HepG2 (cell line): ENCODE results near the gene PDZRN4. TPM values are rescaled to one million over a fixed set of nuclear protein-coding genes. Genes with fewer than 3 reads are reported as not detected.

Experiments
- ATAC-seq: fragments of 200-7000 bp; cut with Tn5 transposase; 3 replicates; pipeline ENCODE4 v1.9.1; 2020; ENCODE audit warnings: mild to moderate bottlenecking, moderate library complexity
- BruUV-seq: library from RNA; stranded (reverse); fragments of 400-500 nt; replicated peaks from 2 replicates; lab custom pipeline; 2021; lab: Mats Ljungman, UMichigan
- CTCF ChIA-PET: fragments of 300-600 bp; formaldehyde crosslinking; extraction: SDS; loops from one replicate; lab custom pipeline; 2021; ENCODE audit warnings: low total read pairs, inconsistent platforms, low intra/inter-chr PET ratio; lab: Yijun Ruan, JAX
- POLR2A ChIA-PET: fragments of 350-600 bp; sonication (Branson Sonifier 250); formaldehyde crosslinking; loops from one replicate; lab custom pipeline; 2020; ENCODE audit warnings: antibody characterized with exemption, inconsistent platforms; lab: Yijun Ruan, JAX
- DNase-seq: peaks from one replicate; pipeline ENCODE4 v3.0.0-alpha.2; 2015; ENCODE audit warnings: low spot score
- FAIRE-seq: peaks from 3 replicates; lab custom pipeline; 2011; peaks lifted over from hg19 to GRCh38; lab: Jason Lieb, UNC
- H2AFZ ChIP-seq: one replicate; pipeline ENCODE4 v1.6.1; 2011; ENCODE audit warnings: low read length, inconsistent platforms
- H3K27ac ChIP-seq: fragments of 300-600 bp; 3 replicates; pipeline ENCODE4 v1.8.0; 2011; ENCODE audit warnings: mixed run types, mild to moderate bottlenecking, mixed read lengths, low read length, inconsistent platforms; ENCODE audit not compliant: insufficient read depth; ENCODE audit errors: extremely low read length
- H3K27me3 ChIP-seq, 2 experiments: fragments of 200-600 bp in 1 of 2; 2 replicates in 1 of 2; 3 replicates in 1 of 2; pipeline versions ENCODE4 v1.6.0 to v1.8.0; 2011; ENCODE audit warnings: low read length in 2 of 2, mild to moderate bottlenecking in 2 of 2, moderate library complexity in 2 of 2, inconsistent platforms in 1 of 2; ENCODE audit not compliant: insufficient read depth in 2 of 2, control insufficient read depth in 1 of 2
- H3K36me3 ChIP-seq, 2 experiments: fragments of 200-600 bp in 1 of 2; replicated peaks in 1 of 2; 2 replicates in 1 of 2; 3 replicates in 1 of 2; pipeline versions ENCODE4 v1.5.1 to v1.8.0; 2011; ENCODE audit warnings: low read length in 2 of 2, inconsistent platforms in 1 of 2; ENCODE audit not compliant: insufficient read depth in 2 of 2, control insufficient read depth in 1 of 2
- H3K4me1 ChIP-seq: 2 replicates; pipeline ENCODE4 v1.5.1; 2012; ENCODE audit warnings: low read length, inconsistent platforms; ENCODE audit not compliant: insufficient read depth
- H3K4me2 ChIP-seq: 2 replicates; pipeline ENCODE4 v1.6.0; 2011; ENCODE audit warnings: low read depth, low read length, inconsistent platforms
- H3K4me3 ChIP-seq, 3 experiments: fragments of 200-600 bp in 1 of 3; sonication (generic), shearing (Covaris generic) in 1 of 3; replicated peaks in 1 of 3; 2 replicates each; pipeline ENCODE4 v1.5.1; 2011 to 2016; ENCODE audit warnings: low read length in 3 of 3, inconsistent platforms in 2 of 3, low read depth in 2 of 3, mild to moderate bottlenecking in 2 of 3, control low read depth in 1 of 3, mixed read lengths in 1 of 3; ENCODE audit not compliant: insufficient read depth in 1 of 3
- H3K79me2 ChIP-seq: one replicate; pipeline ENCODE4 v1.6.1; 2011; ENCODE audit warnings: low read length, inconsistent platforms; ENCODE audit not compliant: insufficient read depth
- H3K9ac ChIP-seq: 2 replicates; pipeline ENCODE4 v1.6.0; 2011; ENCODE audit warnings: mild to moderate bottlenecking, low read depth, low read length, inconsistent platforms; ENCODE audit not compliant: insufficient read depth
- H3K9me3 ChIP-seq: 2 replicates; pipeline ENCODE4 v1.5.1; 2012; ENCODE audit warnings: mild to moderate bottlenecking, low read length
- H4K20me1 ChIP-seq: 2 replicates; pipeline ENCODE4 v1.6.0; 2011; ENCODE audit warnings: inconsistent platforms, mild to moderate bottlenecking, low read length, moderate library complexity; ENCODE audit not compliant: insufficient read depth
- AGO2 ChIP-seq: fragments of 200-400 bp; formaldehyde crosslinking; optimal IDR thresholded peaks from 2 replicates; pipeline ENCODE3; 2017; ENCODE audit warnings: mild to moderate bottlenecking, low read depth, low read length, moderate library complexity
- ARNT ChIP-seq: fragments of 450-650 bp; IDR thresholded peaks from 2 replicates; pipeline ENCODE4 v1.6.1; 2017
- NAIF1 ChIP-seq: sonication (generic); formaldehyde crosslinking; IDR thresholded peaks from 2 replicates; pipeline ENCODE4 v1.5.0; 2020; ENCODE audit warnings: mild to moderate bottlenecking, missing genetic modification reagents, borderline replicate concordance
- NFRKB ChIP-seq: fragments of 450-650 bp; IDR thresholded peaks from 2 replicates; pipeline ENCODE4 v1.6.1; 2017
- WGBS: methylation state at CpG from one replicate; pipeline ENCODE4 v1.1.6; 2017; ENCODE audit warnings: low lambda C conversion rate; 5-methylcytosine and 5-hydroxymethylcytosine counted together
- in situ Hi-C: cut with HindIII; loops from 2 replicates; pipeline ENCODE4 v1.10.0; 2017; ENCODE audit warnings: low pct_unique_long_range_greater_than_20kb; ENCODE audit not compliant: extremely low pct_ligation_motif_present
- intact Hi-C: fragments of 100-400 bp; cut with micrococcal nuclease; formaldehyde crosslinking; loops from one replicate; pipeline ENCODE4 v1.10.0; 2022; ENCODE audit not compliant: unreplicated experiment
- polyA plus RNA-seq, 8 experiments: library from polyadenylated mRNA; depleted of rRNA in 3 of 8; stranded (reverse) in 7 of 8; unstranded in 1 of 8; fragments of >200 nt; fragmentation: Illumina TruSeq in 4 of 8; extraction: Trizol in 4 of 8; gene quantifications; 2 replicates each; pipeline versions ENCODE4 v1.2.1 to v1.2.3, GENCODE V29; 2011 to 2016; ENCODE audit warnings: low read depth in 4 of 8, missing spikeins in 1 of 8, mixed read lengths in 1 of 8; ENCODE audit not compliant: insufficient read depth in 1 of 8
- total RNA-seq, 5 experiments: library from RNA; depleted of rRNA; stranded (reverse); fragments of >200 nt; fragmentation: Illumina TruSeq; extraction: Trizol; gene quantifications; 2 replicates each; pipeline ENCODE4 v1.2.3, GENCODE V29; 2016; ENCODE audit warnings: low read depth in 1 of 5
- TF ChIP-seq, protein P1 (sequence below): IDR thresholded peaks from 2 replicates; pipeline ENCODE4 v1.4.0; 2020; ENCODE audit warnings: mild to moderate bottlenecking, missing genetic modification reagents

The PDZRN4 gene
- total and polyA plus RNA-seq, 2 of the 13 experiments (the other 11 are each of a cell fraction or from before 2014, with no cell fraction given), result not detected

GRCh38 chr12:41512497-41512896, 324.4 kb downstream of the PDZRN4 start:
- BruUV-seq, result no TSS peak
- POLR2A ChIA-PET, result no interaction called here
- ATAC-seq (no peak), DNase-seq (no peak), FAIRE-seq (no peak)
- Histone ChIP-seq H3K9me3 (no peaks in the 10 kb centered on the region), H2AFZ (no peak overlapping the region), H3K79me2 (no peaks in the 10 kb centered on the region), H3K36me3 (no peaks in the 10 kb centered on the region), H3K4me3 (no peak overlapping the region), H3K27me3 (no peaks in the 10 kb centered on the region), H3K4me1 (no peaks in the 10 kb centered on the region), H3K9ac (no peak overlapping the region), H4K20me1 (no peaks in the 10 kb centered on the region), H3K4me2 (no peak overlapping the region), H3K27ac (no peak overlapping the region)
- CTCF ChIA-PET, result no interaction called here
- WGBS, result 0% methylated on average over 2 of the region's 2 CpGs
- in situ Hi-C loops (no loop called here), intact Hi-C loops (no loop called here)
- TF ChIP-seq, protein P1, sequence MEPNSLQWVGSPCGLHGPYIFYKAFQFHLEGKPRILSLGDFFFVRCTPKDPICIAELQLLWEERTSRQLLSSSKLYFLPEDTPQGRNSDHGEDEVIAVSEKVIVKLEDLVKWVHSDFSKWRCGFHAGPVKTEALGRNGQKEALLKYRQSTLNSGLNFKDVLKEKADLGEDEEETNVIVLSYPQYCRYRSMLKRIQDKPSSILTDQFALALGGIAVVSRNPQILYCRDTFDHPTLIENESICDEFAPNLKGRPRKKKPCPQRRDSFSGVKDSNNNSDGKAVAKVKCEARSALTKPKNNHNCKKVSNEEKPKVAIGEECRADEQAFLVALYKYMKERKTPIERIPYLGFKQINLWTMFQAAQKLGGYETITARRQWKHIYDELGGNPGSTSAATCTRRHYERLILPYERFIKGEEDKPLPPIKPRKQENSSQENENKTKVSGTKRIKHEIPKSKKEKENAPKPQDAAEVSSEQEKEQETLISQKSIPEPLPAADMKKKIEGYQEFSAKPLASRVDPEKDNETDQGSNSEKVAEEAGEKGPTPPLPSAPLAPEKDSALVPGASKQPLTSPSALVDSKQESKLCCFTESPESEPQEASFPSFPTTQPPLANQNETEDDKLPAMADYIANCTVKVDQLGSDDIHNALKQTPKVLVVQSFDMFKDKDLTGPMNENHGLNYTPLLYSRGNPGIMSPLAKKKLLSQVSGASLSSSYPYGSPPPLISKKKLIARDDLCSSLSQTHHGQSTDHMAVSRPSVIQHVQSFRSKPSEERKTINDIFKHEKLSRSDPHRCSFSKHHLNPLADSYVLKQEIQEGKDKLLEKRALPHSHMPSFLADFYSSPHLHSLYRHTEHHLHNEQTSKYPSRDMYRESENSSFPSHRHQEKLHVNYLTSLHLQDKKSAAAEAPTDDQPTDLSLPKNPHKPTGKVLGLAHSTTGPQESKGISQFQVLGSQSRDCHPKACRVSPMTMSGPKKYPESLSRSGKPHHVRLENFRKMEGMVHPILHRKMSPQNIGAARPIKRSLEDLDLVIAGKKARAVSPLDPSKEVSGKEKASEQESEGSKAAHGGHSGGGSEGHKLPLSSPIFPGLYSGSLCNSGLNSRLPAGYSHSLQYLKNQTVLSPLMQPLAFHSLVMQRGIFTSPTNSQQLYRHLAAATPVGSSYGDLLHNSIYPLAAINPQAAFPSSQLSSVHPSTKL (CRISPR knock-in tag), result no peak

- Histone ChIP-seq H3K27ac (no peak overlapping the region), H4K20me1 (no peaks in the 10 kb centered on the region), H3K4me3 (no peak overlapping the region), H3K9me3 (no peaks in the 10 kb centered on the region), H3K4me1 (no peaks in the 10 kb centered on the region), H3K79me2 (no peaks in the 10 kb centered on the region), H3K36me3 (no peaks in the 10 kb centered on the region), H3K27me3 (no peaks in the 10 kb centered on the region), H2AFZ (no peak overlapping the region), H3K4me2 (no peak overlapping the region), H3K9ac (no peak overlapping the region)
- WGBS, result 1% methylated on average over 4 of the region's 4 CpGs
- in situ Hi-C loops (no loop called here), intact Hi-C loops (no loop called here)
- ATAC-seq, result no peak
- DNase-seq, result no peak
- no peak for FAIRE-seq
- no TSS peak for BruUV-seq
- CTCF ChIA-PET, result no interaction called here
- POLR2A ChIA-PET, result no interaction called here
- no peak for TF ChIP-seq NFRKB
- TF ChIP-seq AGO2, result no peak
- TF ChIP-seq ARNT, result no peak
- TF ChIP-seq NAIF1 (CRISPR knock-in tag), result no peak
Measured at GRCh38 chr12:41514021-41514777, 326.1 kb downstream of the PDZRN4 start.
